HG02884 (cell line): ENCODE data around the gene E2F1.
"Not testable (repeated sequence)": the region's sequence is repeated elsewhere in the genome, so short reads cannot be mapped to it uniquely, and the experiment has no call there.

Experiments used
- ATAC-seq: cut with Tn5 transposase; IDR thresholded peaks from one replicate; pipeline ENCODE4 v1.9.1; 2021; ENCODE audit warnings: mild to moderate bottlenecking, moderate library complexity; ENCODE audit not compliant: unreplicated experiment

Gene E2F1

GRCh38 chr20:33711446-33711738 lies 25.2 kb upstream of the E2F1 start:
- no peak for ATAC-seq

DNA sequence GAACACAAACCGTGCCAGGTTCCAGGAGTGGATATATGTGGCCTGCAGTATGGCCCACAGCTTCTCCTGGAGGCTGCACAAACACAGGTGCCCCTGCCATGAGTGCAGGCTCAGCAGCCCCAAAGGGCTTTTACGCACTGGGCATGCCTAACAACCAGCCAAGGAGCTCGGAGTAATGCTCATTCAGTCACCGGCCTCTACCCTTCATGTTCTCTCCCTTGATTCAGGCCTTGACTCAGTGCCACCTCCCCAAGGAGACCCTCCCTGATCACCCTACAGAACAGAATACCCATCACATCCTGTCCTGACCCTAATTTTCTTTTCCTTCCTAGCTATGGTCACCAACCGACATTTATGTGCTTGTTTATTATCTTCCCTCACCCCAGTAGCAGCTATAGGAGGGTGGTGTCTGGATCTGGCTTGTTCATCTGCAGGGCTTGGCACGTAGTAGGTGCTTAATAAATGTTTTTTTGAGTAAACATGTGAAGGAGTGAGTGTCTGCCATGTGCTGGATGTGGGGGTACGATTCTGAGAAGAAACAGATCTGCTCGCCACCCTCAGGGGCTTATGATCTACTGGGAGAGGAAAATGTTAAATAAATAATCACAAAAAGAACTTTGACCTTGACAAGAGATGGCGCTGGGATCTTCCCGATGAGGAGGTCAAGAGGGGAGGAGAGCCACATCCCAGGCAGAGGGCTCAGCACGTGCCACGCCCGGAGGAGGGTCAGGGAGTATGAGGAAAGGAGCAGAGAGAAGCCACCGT lies 24.7 kb upstream of the E2F1 start:
- ATAC-seq, result no peak

DNA sequence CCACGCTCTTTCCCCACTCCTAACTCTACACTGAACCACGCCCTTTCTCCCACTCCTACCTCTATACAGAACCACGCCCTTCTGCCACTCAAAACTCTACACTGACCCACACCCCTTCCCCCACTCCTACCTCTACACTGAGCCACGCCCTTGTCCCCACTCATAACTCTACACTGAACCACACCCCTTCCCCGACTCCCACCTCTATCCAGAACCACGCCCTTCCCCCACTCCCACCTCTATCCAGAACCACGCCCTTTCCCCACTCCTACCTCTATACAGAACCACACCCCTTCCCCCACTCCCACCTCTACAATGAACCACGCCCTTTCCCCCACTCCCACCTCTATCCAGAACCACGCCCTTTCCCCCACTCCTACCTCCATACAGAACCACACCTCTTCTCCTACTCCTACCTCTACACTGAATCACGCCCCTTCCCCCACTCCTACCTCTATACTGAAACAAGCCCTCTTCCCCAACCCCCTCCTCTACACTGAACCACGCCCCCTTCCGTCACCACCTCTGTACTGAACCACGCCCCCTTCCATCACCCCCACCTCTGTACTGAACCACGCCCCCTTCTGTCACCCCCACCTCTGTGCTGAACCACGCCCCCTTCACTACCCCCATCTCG lies 23.8 kb upstream of the E2F1 start:
- ATAC-seq, result no peak

- ATAC-seq, result no peak
Observed at GRCh38 chr20:33709398-33709797, 23.2 kb upstream of the E2F1 start.

- ATAC-seq, result no peak
Observed at GRCh38 chr20:33707668-33708067, 21.5 kb upstream of the E2F1 start.

DNA sequence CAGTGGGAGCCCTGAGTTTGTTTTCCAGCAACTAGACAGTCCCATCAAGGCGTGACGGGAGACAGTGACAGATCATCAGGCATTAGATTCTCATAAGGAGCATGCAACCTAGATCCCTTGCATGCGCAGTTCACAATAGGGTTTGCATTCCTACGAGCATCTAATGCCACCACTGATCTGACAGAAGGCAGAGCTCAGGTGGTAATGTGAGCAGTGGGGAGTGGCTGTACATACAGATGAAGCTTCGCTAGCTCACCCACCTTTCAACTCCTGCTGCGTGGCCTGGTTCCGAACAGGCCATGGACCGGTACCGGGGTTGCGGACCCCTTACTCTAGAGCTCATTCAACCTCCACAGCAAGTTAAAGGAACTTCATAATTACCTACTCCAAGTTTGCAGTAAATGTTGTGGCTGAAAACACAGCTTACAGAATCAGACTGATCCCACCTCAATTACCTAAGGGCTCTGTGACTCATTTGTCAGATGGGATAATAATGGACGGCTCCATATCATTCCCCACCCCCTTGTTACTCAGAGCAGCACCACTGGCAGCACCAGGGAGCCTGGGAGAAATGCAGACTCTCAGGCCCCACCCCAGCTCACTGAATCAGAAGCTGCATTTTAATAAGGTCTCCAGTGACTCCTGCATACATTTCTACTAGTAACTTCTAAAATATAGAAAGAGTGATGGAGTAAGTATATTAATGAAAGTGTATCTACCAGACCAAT lies 18.2 kb upstream of the E2F1 start:
- ATAC-seq, result no peak

DNA sequence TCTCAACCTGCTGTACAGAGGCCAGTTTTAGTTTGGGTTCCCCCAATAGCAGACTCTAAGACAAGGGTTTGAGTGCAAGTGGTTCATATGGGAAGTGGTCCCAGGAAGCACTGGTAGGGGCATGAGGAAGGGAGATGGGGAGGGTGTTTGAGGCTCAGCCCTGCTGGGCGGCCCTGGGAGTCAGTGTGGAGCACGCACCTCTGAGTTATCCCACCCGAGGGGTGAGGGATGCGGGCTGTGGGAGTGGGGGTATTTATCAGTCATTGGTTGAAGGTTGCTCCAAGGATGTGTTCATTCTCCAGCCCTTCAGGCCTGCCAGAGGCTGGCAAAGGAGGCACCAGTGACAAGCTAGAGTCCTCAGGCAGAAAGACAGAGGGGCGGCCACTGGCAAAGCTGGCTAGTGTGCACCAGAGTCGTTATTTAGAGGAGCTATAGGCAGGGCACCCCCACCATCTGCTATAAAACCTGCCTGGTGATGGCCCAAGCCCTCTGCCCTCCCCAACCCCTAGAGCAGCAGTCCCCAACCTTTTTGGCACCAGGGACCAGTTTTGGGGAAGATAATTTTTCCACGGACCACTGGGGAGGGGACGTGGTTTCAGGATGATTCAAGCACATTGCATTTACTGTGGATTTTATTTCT lies 17.4 kb upstream of the E2F1 start:
- ATAC-seq, result no peak

GRCh38 chr20:33702861-33703260 lies 16.7 kb upstream of the E2F1 start:
- ATAC-seq, result no peak

DNA sequence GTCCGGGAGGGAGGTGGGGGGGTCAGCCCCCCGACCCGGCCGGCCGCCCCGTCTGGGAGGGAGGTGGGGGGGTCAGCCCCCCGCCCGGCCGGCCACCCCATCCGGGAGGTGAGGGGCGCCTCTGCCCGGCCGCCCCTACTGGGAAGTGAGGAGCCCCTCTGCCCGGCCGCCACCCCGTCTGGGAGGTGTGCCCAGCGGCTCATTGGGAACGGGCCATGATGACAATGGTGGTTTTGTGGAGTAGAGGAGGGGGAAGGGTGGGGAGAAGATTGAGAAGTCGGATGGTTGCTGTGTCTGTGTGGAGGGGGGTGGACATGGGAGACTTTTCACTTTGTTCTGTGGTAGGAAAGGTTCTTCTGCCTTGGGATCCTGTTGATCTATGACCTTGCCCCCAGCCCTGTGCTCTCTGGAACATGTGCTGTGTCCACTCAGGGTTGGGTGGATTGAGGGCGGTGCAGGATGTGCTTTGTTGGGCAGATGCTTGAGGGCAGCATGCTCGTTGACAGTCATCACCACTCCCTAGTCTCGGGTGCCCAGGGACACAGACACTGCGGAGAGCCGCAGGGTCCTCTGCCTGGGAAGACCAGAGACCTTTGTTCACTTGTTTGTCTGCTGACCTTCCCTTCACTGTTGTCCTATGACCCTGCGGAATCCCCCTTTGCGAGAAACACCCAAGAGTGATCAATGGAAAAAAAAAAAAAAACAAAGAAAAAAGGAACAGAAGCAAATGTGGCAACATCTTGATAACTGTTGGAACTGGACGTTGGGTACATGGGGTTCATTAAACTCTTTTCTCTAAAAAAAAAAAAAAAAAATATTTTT lies 15.7 kb upstream of the E2F1 start:
- ATAC-seq, result no peak

DNA sequence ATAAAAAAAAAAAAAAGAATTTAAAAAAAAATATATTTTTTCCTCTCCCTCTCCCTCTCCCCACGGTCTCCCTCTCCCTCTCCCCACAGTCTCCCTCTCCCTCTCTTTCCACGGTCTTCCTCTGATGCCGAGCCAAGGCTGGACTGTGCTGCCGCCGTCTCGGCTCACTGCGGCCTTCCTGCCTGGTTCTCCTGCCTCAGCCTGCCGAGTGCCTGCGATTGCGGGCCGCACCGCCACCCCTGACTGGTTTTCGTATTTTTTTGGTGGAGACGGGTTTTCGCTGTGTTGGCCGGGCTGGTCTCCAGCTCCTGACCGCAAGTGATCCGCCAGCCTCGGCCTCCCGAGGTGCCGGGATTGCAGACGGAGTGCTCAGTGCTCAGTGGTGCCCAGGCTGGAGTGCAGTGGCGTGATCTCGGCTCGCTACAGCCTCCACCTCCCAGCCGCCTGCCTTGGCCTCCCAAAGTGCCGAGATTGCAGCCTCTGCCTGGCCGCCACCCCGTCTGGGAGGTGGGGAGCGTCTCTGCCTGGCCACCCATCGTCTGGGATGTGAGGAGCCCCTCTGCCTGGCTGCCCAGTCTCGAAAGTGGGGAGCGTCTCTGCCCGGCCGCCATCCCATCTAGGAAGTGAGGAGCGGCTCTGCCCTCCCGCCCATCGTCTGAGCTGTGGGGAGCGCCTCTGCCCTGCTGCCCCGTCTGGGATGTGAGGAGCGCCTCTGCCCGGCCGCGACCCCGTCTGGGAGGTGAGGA lies 14.7 kb upstream of the E2F1 start:
- not testable (repeated sequence) for ATAC-seq

DNA sequence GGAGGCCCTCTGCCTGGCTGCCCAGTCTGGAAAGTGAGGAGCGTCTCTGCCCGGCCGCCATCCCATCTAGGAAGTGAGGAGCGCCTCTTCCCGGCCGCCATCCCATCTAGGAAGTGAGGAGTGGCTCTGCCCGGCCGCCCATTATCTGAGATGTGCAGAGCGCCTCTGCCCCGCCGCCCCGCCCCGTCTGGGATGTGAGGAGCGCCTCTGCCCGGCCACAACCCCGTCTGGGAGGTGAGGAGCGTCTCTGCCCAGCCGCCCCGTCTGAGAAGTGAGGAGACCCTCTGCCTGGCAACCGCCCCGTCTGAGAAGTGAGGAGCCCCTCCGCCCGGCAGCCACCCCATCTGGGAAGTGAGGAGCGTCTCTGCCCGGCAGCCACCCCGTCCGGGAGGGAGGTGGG lies 12.8 kb upstream of the E2F1 start:
- ATAC-seq, result not testable (repeated sequence)

GRCh38 chr20:33697129-33697528 lies 10.9 kb upstream of the E2F1 start:
- ATAC-seq, result no peak

DNA sequence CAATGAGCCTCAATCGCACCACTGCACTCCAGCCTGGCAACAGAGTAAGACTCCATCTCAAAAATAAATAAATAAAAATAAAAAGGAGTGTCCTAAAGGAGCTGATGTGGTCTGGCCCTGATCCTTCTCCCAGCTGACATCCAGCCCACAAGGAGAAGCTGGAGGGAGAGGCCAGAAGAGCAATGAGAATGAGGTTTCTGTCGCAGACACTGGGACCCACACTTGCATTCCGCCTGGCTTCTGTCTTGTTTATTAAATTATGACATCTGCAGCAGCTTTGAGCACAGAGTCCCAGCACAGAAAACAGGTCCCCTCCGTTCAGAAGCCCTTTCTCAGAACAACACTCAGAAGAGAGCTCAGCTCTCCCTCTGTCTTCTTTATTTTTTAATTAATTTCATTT lies 10.3 kb upstream of the E2F1 start:
- no peak for ATAC-seq

DNA sequence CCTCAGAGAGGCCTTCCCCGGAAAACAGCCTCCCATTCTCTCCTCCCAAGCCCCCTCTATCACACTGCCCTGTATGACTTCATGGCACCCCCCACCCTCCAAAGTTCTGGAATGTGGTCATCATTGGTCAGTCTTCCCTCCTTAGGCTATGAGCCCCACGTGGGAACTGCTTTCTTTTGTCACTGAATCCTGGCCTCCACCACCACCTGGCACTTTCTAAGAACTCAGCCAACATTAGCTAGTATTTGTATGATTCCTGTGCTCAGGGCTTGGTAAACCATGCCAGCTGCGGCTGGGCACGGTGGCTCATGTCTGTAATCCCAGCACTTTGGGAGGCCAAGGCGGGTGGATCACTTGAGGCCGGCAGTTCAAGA lies 8.4 kb upstream of the E2F1 start:
- ATAC-seq, result no peak

GRCh38 chr20:33693741-33694638 lies 7.8 kb upstream of the E2F1 start:
- no peak for ATAC-seq

DNA sequence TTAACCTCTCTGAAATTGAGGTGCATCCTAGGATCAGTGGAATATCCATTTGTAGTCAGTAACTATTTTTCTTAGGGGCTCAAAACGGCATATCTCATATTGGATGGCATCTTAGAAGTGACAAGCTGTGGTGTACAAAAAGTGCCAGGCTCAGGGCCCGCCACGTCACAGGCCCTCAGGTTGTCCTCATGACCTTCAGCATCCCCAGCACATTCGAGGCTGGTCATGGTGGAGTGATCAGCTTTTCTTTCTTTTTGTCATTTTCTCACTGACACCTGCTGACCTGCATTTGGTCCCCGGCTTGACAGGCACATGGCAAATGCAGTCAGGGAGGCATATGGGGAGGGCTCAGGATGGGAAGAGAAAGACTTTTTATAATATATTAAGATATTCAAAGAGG lies 7.1 kb upstream of the E2F1 start:
- no peak for ATAC-seq

DNA sequence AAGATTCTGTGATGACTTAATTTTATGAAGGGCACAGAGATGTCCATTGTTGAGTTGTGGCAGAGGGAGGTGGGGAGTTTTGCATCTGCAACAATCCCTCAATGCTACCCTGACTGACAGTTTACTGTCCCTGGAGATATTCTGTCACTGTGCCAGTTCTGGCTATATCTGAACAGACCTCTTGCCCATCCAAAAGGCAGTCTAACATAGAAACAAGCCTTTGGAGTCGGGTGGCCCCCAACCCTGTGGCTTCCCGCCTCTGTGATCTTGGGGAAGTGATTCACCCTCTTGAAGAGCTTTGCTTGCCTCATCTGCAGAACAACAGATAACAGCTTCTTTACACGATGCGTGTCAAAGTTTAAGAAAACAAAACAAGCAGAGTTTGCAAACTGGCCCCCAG lies 3.8 kb upstream of the E2F1 start:
- ATAC-seq, result no peak

- ATAC-seq, result no peak
Observed at GRCh38 chr20:33689493-33689892, 3.3 kb upstream of the E2F1 start.

DNA sequence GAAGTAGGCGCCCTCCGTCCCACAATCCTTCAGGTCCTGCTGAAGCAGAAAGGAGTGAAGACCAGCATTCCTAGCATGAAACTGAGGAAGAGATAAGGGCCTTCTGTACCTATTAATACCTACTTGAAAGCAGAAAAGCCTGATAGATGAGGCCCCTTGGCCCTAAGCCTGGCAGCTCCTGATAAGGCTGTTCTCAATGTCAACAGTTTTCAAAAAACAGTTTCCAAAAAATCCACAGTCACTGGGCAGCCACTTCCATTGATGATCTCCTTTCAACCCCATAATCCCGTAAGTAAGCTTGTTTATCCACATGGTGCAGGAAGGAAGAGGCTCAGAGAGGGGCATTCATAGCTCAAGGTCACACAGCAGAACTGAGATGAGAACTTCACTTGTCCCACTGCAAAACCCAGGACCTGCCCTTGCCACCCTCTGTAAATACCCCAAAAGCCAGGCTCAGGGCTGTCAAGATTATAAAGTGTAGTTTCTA lies 2.8 kb upstream of the E2F1 start:
- ATAC-seq, result no peak
